ENCODE data around the gene LMNTD2. TPM values are rescaled to one million over a fixed set of nuclear protein-coding genes. Genes with fewer than 3 reads are reported as not detected.

LMNTD2 gene
- total RNA-seq, 2 experiments from 2014 or later: 2.5 to 3.2 TPM

- no peaks in the 10 kb centered on the region for H3K9me3 Mint-ChIP-seq
- no peaks in the 10 kb centered on the region for H3K27me3 Mint-ChIP-seq
- peak; percentile 59 for DNase-seq
- POLR2A ChIA-PET: no interaction called here
- no peak overlapping the region for H3K4me3 Mint-ChIP-seq
- peaks cover 53% of the 10 kb centered on the region for H3K36me3 Mint-ChIP-seq (ENCODE audit: low read depth)
- H3K27ac Mint-ChIP-seq: peak overlapping the region; percentile 61
- H3K4me1 Mint-ChIP-seq: peaks cover 25% of the 10 kb centered on the region
- CTCF ChIA-PET: interaction anchor here (1.3 kb wide), 1 partner anchor 42 kb away, joined by 3 read pairs; no protein-coding TSS in a partner anchor
Measured at GRCh38 chr11:596374-596773, 35.8 kb upstream of the LMNTD2 start.

- ChIA-PET POLR2A (no interaction called here), CTCF (interaction anchor here (1.3 kb wide), 1 partner anchor 41 kb away, joined by 3 read pairs; no protein-coding TSS in a partner anchor)
- H3K27ac Mint-ChIP-seq: no peak overlapping the region
- H3K36me3 Mint-ChIP-seq (ENCODE audit: low read depth): peaks cover 59% of the 10 kb centered on the region
- no peak overlapping the region for H3K4me3 Mint-ChIP-seq
- no peaks in the 10 kb centered on the region for H3K27me3 Mint-ChIP-seq
- H3K4me1 Mint-ChIP-seq: peaks cover 25% of the 10 kb centered on the region
- DNase-seq: no peak
- no peaks in the 10 kb centered on the region for H3K9me3 Mint-ChIP-seq
Measured at GRCh38 chr11:595400-595799, 34.9 kb upstream of the LMNTD2 start.

- H3K36me3 Mint-ChIP-seq (ENCODE audit: low read depth): peaks cover 70% of the 10 kb centered on the region
- peaks cover 32% of the 10 kb centered on the region for H3K4me1 Mint-ChIP-seq
- H3K27ac Mint-ChIP-seq: no peak overlapping the region
- H3K9me3 Mint-ChIP-seq: no peaks in the 10 kb centered on the region
- DNase-seq: no peak
- ChIA-PET CTCF (no interaction called here), POLR2A (no interaction called here)
- no peaks in the 10 kb centered on the region for H3K27me3 Mint-ChIP-seq
- no peak overlapping the region for H3K4me3 Mint-ChIP-seq
Measured at GRCh38 chr11:593347-593746, 32.8 kb upstream of the LMNTD2 start.

GRCh38 chr11:592918-593317 is 32.4 kb upstream of the LMNTD2 start:
- CTCF ChIA-PET: no interaction called here
- no peak overlapping the region for H3K27ac Mint-ChIP-seq
- no peak overlapping the region for H3K4me3 Mint-ChIP-seq
- H3K27me3 Mint-ChIP-seq: no peaks in the 10 kb centered on the region
- no peak for DNase-seq
- POLR2A ChIA-PET: no interaction called here
- peaks cover 72% of the 10 kb centered on the region for H3K36me3 Mint-ChIP-seq (ENCODE audit: low read depth)
- H3K9me3 Mint-ChIP-seq: no peaks in the 10 kb centered on the region
- peaks cover 37% of the 10 kb centered on the region for H3K4me1 Mint-ChIP-seq

- no peaks in the 10 kb centered on the region for H3K9me3 Mint-ChIP-seq
- peaks cover 76% of the 10 kb centered on the region for H3K36me3 Mint-ChIP-seq (ENCODE audit: low read depth)
- H3K4me3 Mint-ChIP-seq: no peak overlapping the region
- no peak overlapping the region for H3K27ac Mint-ChIP-seq
- POLR2A ChIA-PET: no interaction called here
- H3K27me3 Mint-ChIP-seq: no peaks in the 10 kb centered on the region
- H3K4me1 Mint-ChIP-seq: peaks cover 41% of the 10 kb centered on the region
- no peak for DNase-seq
- CTCF ChIA-PET: no interaction called here
Measured at GRCh38 chr11:592501-592900, 32.0 kb upstream of the LMNTD2 start.

- POLR2A ChIA-PET: interaction anchor here (0.8 kb wide), 1 partner anchor 13 kb away, joined by 3 read pairs; no protein-coding TSS in a partner anchor
Measured at GRCh38 chr11:590997-591396, 30.5 kb upstream of the LMNTD2 start.

GRCh38 chr11:589798-590197 is 29.3 kb upstream of the LMNTD2 start:
- DNase-seq: no peak
- Mint-ChIP-seq H3K4me3 (no peak overlapping the region), H3K4me1 (peaks cover 34% of the 10 kb centered on the region), H3K9me3 (no peaks in the 10 kb centered on the region), H3K27me3 (no peaks in the 10 kb centered on the region), H3K27ac (peak overlapping the region; percentile 99), H3K36me3 (ENCODE audit: low read depth) (peaks cover 69% of the 10 kb centered on the region)
- CTCF ChIA-PET: no interaction called here
- POLR2A ChIA-PET: interaction anchor here (1.2 to 1.5 kb wide), 2 partner anchors 25 to 136 kb away, joined by 3 to 4 read pairs; no protein-coding TSS in a partner anchor

More at GRCh38 chr11:590997-591396, 30.5 kb upstream of the LMNTD2 start:
- no peaks in the 10 kb centered on the region for H3K9me3 Mint-ChIP-seq
- H3K36me3 Mint-ChIP-seq (ENCODE audit: low read depth): peaks cover 72% of the 10 kb centered on the region
- H3K27ac Mint-ChIP-seq: peak overlapping the region; percentile 16
- peaks cover 42% of the 10 kb centered on the region for H3K4me1 Mint-ChIP-seq
- DNase-seq: no peak
- CTCF ChIA-PET: interaction anchor here (0.7 kb wide), 2 partner anchors 7 to 15 kb away, joined by 3 to 4 read pairs; partner anchors contain the start of gene PHRF1
- no peak overlapping the region for H3K4me3 Mint-ChIP-seq
- H3K27me3 Mint-ChIP-seq: no peaks in the 10 kb centered on the region

- DNase-seq: peak; percentile 73
- ChIA-PET POLR2A (interaction anchor here (0.9 to 2.4 kb wide), 12 partner anchors 10 to 319 kb away, joined by 3 to 9 read pairs (median 6); partner anchors contain the start of genes DEAF1, IRF7, PHRF1 and TMEM80), CTCF (interaction anchor here (0.6 to 1.5 kb wide), 4 partner anchors 12 to 138 kb away, joined by 3 to 7 read pairs (median 4); no protein-coding TSS in a partner anchor)
- Mint-ChIP-seq H3K27ac (peak overlapping the region; percentile 99), H3K4me1 (peaks cover 31% of the 10 kb centered on the region), H3K36me3 (ENCODE audit: low read depth) (peaks cover 62% of the 10 kb centered on the region), H3K9me3 (no peaks in the 10 kb centered on the region), H3K27me3 (no peaks in the 10 kb centered on the region), H3K4me3 (peak overlapping the region; percentile 65)
Measured at GRCh38 chr11:587978-588380, 27.4 kb upstream of the LMNTD2 start.

GRCh38 chr11:587546-587945 is 27.0 kb upstream of the LMNTD2 start:
- H3K4me1 Mint-ChIP-seq: peaks cover 31% of the 10 kb centered on the region
- CTCF ChIA-PET: interaction anchor here (0.6 to 1.5 kb wide), 4 partner anchors 12 to 138 kb away, joined by 3 to 7 read pairs (median 4); no protein-coding TSS in a partner anchor
- H3K36me3 Mint-ChIP-seq (ENCODE audit: low read depth): peaks cover 62% of the 10 kb centered on the region
- H3K27me3 Mint-ChIP-seq: no peaks in the 10 kb centered on the region
- peak overlapping the region; percentile 65 for H3K4me3 Mint-ChIP-seq
- DNase-seq: no peak
- POLR2A ChIA-PET: interaction anchor here (0.9 to 2.4 kb wide), 12 partner anchors 9 to 319 kb away, joined by 3 to 9 read pairs (median 6); partner anchors contain the start of genes DEAF1, IRF7, PHRF1 and TMEM80
- no peaks in the 10 kb centered on the region for H3K9me3 Mint-ChIP-seq
- peak overlapping the region; percentile 99 for H3K27ac Mint-ChIP-seq

- H3K27ac Mint-ChIP-seq: peak overlapping the region; percentile 99
- ChIA-PET CTCF (interaction anchor here (1.3 kb wide), 1 partner anchor 31 kb away, joined by 8 read pairs; no protein-coding TSS in a partner anchor), POLR2A (interaction anchor here (0.9 to 2.4 kb wide), 6 partner anchors 8 to 318 kb away, joined by 3 to 8 read pairs (median 6); partner anchors contain the start of genes DEAF1 and TMEM80)
- H3K9me3 Mint-ChIP-seq: no peaks in the 10 kb centered on the region
- no peaks in the 10 kb centered on the region for H3K27me3 Mint-ChIP-seq
- H3K4me1 Mint-ChIP-seq: peaks cover 31% of the 10 kb centered on the region
- H3K4me3 Mint-ChIP-seq: no peak overlapping the region
- peaks cover 60% of the 10 kb centered on the region for H3K36me3 Mint-ChIP-seq (ENCODE audit: low read depth)
- DNase-seq: no peak
Measured at GRCh38 chr11:586376-587316, 26.1 kb upstream of the LMNTD2 start.

- CTCF ChIA-PET: no interaction called here
- H3K27ac Mint-ChIP-seq: no peak overlapping the region
Measured at GRCh38 chr11:584287-584686, 23.7 kb upstream of the LMNTD2 start.

GRCh38 chr11:581752-582151 is 21.2 kb upstream of the LMNTD2 start:
- H3K4me1 Mint-ChIP-seq: peaks cover 40% of the 10 kb centered on the region
- DNase-seq: no peak
- no peaks in the 10 kb centered on the region for H3K9me3 Mint-ChIP-seq
- POLR2A ChIA-PET: no interaction called here
- no peak overlapping the region for H3K27ac Mint-ChIP-seq
- no peak overlapping the region for H3K4me3 Mint-ChIP-seq
- no peaks in the 10 kb centered on the region for H3K27me3 Mint-ChIP-seq
- H3K36me3 Mint-ChIP-seq (ENCODE audit: low read depth): peaks cover 39% of the 10 kb centered on the region
- CTCF ChIA-PET: no interaction called here

More at GRCh38 chr11:584287-584686, 23.7 kb upstream of the LMNTD2 start:
- Mint-ChIP-seq H3K4me1 (peaks cover 40% of the 10 kb centered on the region), H3K36me3 (ENCODE audit: low read depth) (peaks cover 48% of the 10 kb centered on the region), H3K9me3 (no peaks in the 10 kb centered on the region), H3K27me3 (no peaks in the 10 kb centered on the region), H3K4me3 (no peak overlapping the region)
- no peak for DNase-seq
- POLR2A ChIA-PET: interaction anchor here (1.6 kb wide), 1 partner anchor 8 kb away, joined by 3 read pairs; the partner anchor contains the start of gene PHRF1

GRCh38 chr11:581342-581741 is 20.8 kb upstream of the LMNTD2 start:
- Mint-ChIP-seq H3K9me3 (no peaks in the 10 kb centered on the region), H3K4me1 (peaks cover 37% of the 10 kb centered on the region), H3K27me3 (no peaks in the 10 kb centered on the region), H3K36me3 (ENCODE audit: low read depth) (peaks cover 36% of the 10 kb centered on the region), H3K4me3 (no peak overlapping the region), H3K27ac (peak overlapping the region; percentile 40)
- POLR2A ChIA-PET: no interaction called here
- CTCF ChIA-PET: no interaction called here
- DNase-seq: no peak
